Measurements from ENCODE around the gene DAZAP1.

- TF ChIP-seq GATA2 (IDR thresholded peaks at IDR 0.05; ENCODE audit: low read depth, low read length) (no peak), GATA3 (IDR thresholded peaks at IDR 0.05; ENCODE audit: low read depth, low read length) (no peak)
Observed at GRCh38 chr19:1421958-1422305, 14.5 kb downstream of the DAZAP1 start.
